Heart right ventricle (tissue), 16 donors: ENCODE results near the gene BMP5. TPM values are rescaled to one million over a fixed set of nuclear protein-coding genes. Genes with fewer than 3 reads are reported as not detected.

Experiments
- ATAC-seq, 8 donors: fragments of 200-7000 bp; cut with Tn5 transposase; one replicate each; pipeline ENCODE4 v1.9.1; 2020; ENCODE audit warnings: mild to moderate bottlenecking in 8 of 8, moderate library complexity in 8 of 8, moderate number of reproducible peaks in 1 of 8
- DNase-seq, 2 donors: peaks; one replicate each; pipeline ENCODE4 v3.0.0-alpha.2; 2020
- H3K27ac ChIP-seq, 10 donors: fragments of 200-600 bp; sonication (generic) in 2 of 10; one replicate each; pipeline versions ENCODE4 v1.5.0 to v1.8.0; 2020 to 2022; ENCODE audit warnings: mild to moderate bottlenecking in 3 of 10
- H3K27me3 ChIP-seq, 7 donors: fragments of 200-600 bp; one replicate each; pipeline ENCODE4 v1.8.0; 2021 to 2022; ENCODE audit warnings: mild to moderate bottlenecking in 2 of 7
- H3K36me3 ChIP-seq, 9 donors: fragments of 200-600 bp; sonication (generic) in 1 of 9; one replicate each; pipeline versions ENCODE4 v1.5.0 to v1.8.0; 2020 to 2022; ENCODE audit warnings: mild to moderate bottlenecking in 2 of 9
- H3K4me1 ChIP-seq, 9 donors: fragments of 200-600 bp; sonication (generic) in 1 of 9; one replicate each; pipeline versions ENCODE4 v1.5.0 to v1.8.0; 2020 to 2022; ENCODE audit warnings: mild to moderate bottlenecking in 4 of 9
- H3K4me3 ChIP-seq, 10 donors: fragments of 200-600 bp; sonication (generic) in 2 of 10; one replicate each; pipeline versions ENCODE4 v1.5.0 to v1.8.0; 2020 to 2022; ENCODE audit warnings: mild to moderate bottlenecking in 7 of 10, moderate library complexity in 2 of 10
- H3K9me3 ChIP-seq, 11 donors: fragments of 200-600 bp in 10 of 11; sonication (generic) in 2 of 11; one replicate each; pipeline versions ENCODE4 v1.5.0 to v1.8.0; 2013 to 2022; ENCODE audit warnings: mild to moderate bottlenecking in 2 of 11, control low read depth in 1 of 11, moderate library complexity in 1 of 11
- CTCF ChIP-seq, 9 donors: fragments of 200-600 bp; sonication (generic) in 2 of 9; IDR thresholded peaks; one replicate each; pipeline versions ENCODE4 v1.5.0 to v1.8.0; 2021 to 2022; ENCODE audit warnings: antibody characterized with exemption in 9 of 9, mild to moderate bottlenecking in 5 of 9, moderate library complexity in 1 of 9
- WGBS, 2 donors: extraction: QIAGEN DNeasy Blood & Tissue Kit; methylation state at CpG; one replicate each; pipeline ENCODE4 v1.1.7; 2013; ENCODE audit warnings: inconsistent platforms in 1 of 2; 5-methylcytosine and 5-hydroxymethylcytosine counted together
- intact Hi-C, 10 donors: fragments of 100-400 bp; cut with DNase I; formaldehyde crosslinking; loops; one replicate each; pipeline versions ENCODE4 v1.11.1 to v1.14.2; 2022
- polyA plus RNA-seq, 2 donors: library from polyadenylated mRNA; stranded (reverse); fragments of 200-250 nt; gene quantifications; one replicate each; pipeline ENCODE4 v1.2.3, GENCODE V29; 2013
- total RNA-seq, 10 donors: library from RNA; stranded (reverse); fragmentation: NEBNext Ultra II Directional in 3 of 10; extraction: Animal tissue kit (Norgen Biotek cat#: 25700) in 3 of 10; gene quantifications; one replicate each; pipeline versions ENCODE4 v1.2.1 to v1.2.4, GENCODE V29; 2021 to 2023
- donor health status: Arrhythmogenic right ventricular cardiomyopathy.
- donor health status: ischemic (EF 13 %, LVEDD 7.1; RV severe dilation, severe dysfunction).
- donor health status: healthy with polysubstance abuse.
- donor health status: DM: no; HTN: yes; CAD: no.
- donor health status: DM: no; HTN: no; CAD: no.
- donor health status: ischemic (EF 25% LVEDD 6.9; RV normal size, moderate dysfunction).
- donor health status: ischemic (EF 25% LVEDD 5.7; RV mildly dilated, moderate dysfunction).
- donor health status: healthy.
- donor health status: DM: yes; HTN: yes; CAD: no.
- donor health status: Ischemic cardiomyopathy.
- donor health status: ischemic (EF 35%, LVEDD 5.7; RV mildly dilated, moderate dysfunction).
- donor health status: nonischemic (EF 11% LVEDD 7.7; RV severe dilation, severe dysfunction).
- donor health status: DM: yes; HTN: yes; CAD: no.
- donor health status: PGD.
- donor health status: ischemic (EF 29% LVEDD 5.4; RV normal size, mild dysfunction).
- donor health status: nonischemic (EF 23%, LVEDD 6.1; RV moderate dilation, normal function).

BMP5 gene
- total and polyA plus RNA-seq, 12 donors = 0.60 to 3.8 (median 1.8) TPM

- Histone ChIP-seq H3K4me3 (no peak overlapping the region), H3K27me3 (no peaks in the 10 kb centered on the region), H3K27ac (no peak overlapping the region), H3K4me1 (no peaks in the 10 kb centered on the region), H3K9me3 (no peaks in the 10 kb centered on the region), H3K36me3 (no peaks in the 10 kb centered on the region)
- ATAC-seq (no peak), DNase-seq (no peak)
- WGBS, 2 donors = 91 to 98% methylated on average over 1 of the region's 1 CpG
- intact Hi-C loops = no loop called here
- TF ChIP-seq CTCF (IDR thresholded peaks at IDR 0.05) = no peak
Measured at GRCh38 chr6:55777469-55777868, 97.9 kb downstream of the BMP5 start.

GRCh38 chr6:55776113-55776512 is 99.3 kb downstream of the BMP5 start:
- ATAC-seq = no peak
- no peak for TF ChIP-seq CTCF (IDR thresholded peaks at IDR 0.05)
- no peaks in the 10 kb centered on the region for H3K27me3 ChIP-seq
- H3K4me1 ChIP-seq = no peaks in the 10 kb centered on the region
- H3K4me3 ChIP-seq = no peak overlapping the region
- WGBS, 2 donors = 76 to 79% methylated on average over 1 of the region's 1 CpG
- intact Hi-C loops = no loop called here
- no peaks in the 10 kb centered on the region for H3K36me3 ChIP-seq
- no peak overlapping the region for H3K27ac ChIP-seq
- no peak for DNase-seq
- no peaks in the 10 kb centered on the region for H3K9me3 ChIP-seq

- no peak for TF ChIP-seq CTCF (IDR thresholded peaks at IDR 0.05)
- ATAC-seq = no peak
Measured at GRCh38 chr6:55775029-55775318, 100.4 kb downstream of the BMP5 start.

GRCh38 chr6:55774286-55775028 is 100.9 kb downstream of the BMP5 start:
- H3K27me3 ChIP-seq = no peaks in the 10 kb centered on the region
- H3K36me3 ChIP-seq = no peaks in the 10 kb centered on the region
- H3K4me3 ChIP-seq = no peak overlapping the region
- no peak for DNase-seq
- H3K9me3 ChIP-seq = no peaks in the 10 kb centered on the region
- H3K27ac ChIP-seq = no peak overlapping the region
- H3K4me1 ChIP-seq = no peaks in the 10 kb centered on the region
- 70% methylated on average over 5 of the region's 5 CpGs for WGBS, 2 donors
- no peak for TF ChIP-seq CTCF (IDR thresholded peaks at IDR 0.05)
- intact Hi-C loops = no loop called here
- no peak for ATAC-seq

More at GRCh38 chr6:55775029-55775318, 100.4 kb downstream of the BMP5 start:
- DNase-seq = no peak
- no peak overlapping the region for H3K27ac ChIP-seq
- no peaks in the 10 kb centered on the region for H3K27me3 ChIP-seq
- H3K36me3 ChIP-seq = no peaks in the 10 kb centered on the region
- no peak overlapping the region for H3K4me3 ChIP-seq
- H3K4me1 ChIP-seq = no peaks in the 10 kb centered on the region
- intact Hi-C loops = no loop called here
- H3K9me3 ChIP-seq = no peaks in the 10 kb centered on the region
